Measurements from ENCODE around the gene SLA2.

Gene SLA2

GRCh38 chr20:36578356-36579041, 67.5 kb downstream of the SLA2 start:
- Histone ChIP-seq H3K36me3 (peaks cover 34% of the 10 kb centered on the region), H3K9me3 (no peaks in the 10 kb centered on the region), H3K4me1 (no peaks in the 10 kb centered on the region; the same call in 1 of the 2 replicates), H3K4me3 (ENCODE audit: low read depth, low read length) (no peak overlapping the region), H3K27me3 (no peaks in the 10 kb centered on the region)
- no peak for DNase-seq
- no peak for TF ChIP-seq CTCF (IDR thresholded peaks at IDR 0.05; ENCODE audit: low read depth, low read length)

GRCh38 chr20:36576081-36576445, 69.9 kb downstream of the SLA2 start:
- Histone ChIP-seq H3K9me3 (no peaks in the 10 kb centered on the region), H3K36me3 (peaks cover 20% of the 10 kb centered on the region), H3K27me3 (no peaks in the 10 kb centered on the region), H3K4me1 (peaks cover 4% of the 10 kb centered on the region; the same call in 1 of the 2 replicates), H3K4me3 (ENCODE audit: low read depth, low read length) (no peak overlapping the region)
- DNase-seq: no peak
- no peak for TF ChIP-seq CTCF (IDR thresholded peaks at IDR 0.05; ENCODE audit: low read depth, low read length)

GRCh38 chr20:36574366-36575135, 71.4 kb downstream of the SLA2 start:
- Histone ChIP-seq H3K4me1 (peaks cover 7% of the 10 kb centered on the region; the same call in 1 of the 2 replicates), H3K9me3 (no peaks in the 10 kb centered on the region), H3K36me3 (peaks cover 11% of the 10 kb centered on the region), H3K4me3 (ENCODE audit: low read depth, low read length) (peak overlapping the region; percentile 86), H3K27me3 (no peaks in the 10 kb centered on the region)
- DNase-seq: peak; percentile 60
- TF ChIP-seq CTCF (IDR thresholded peaks at IDR 0.05; ENCODE audit: low read depth, low read length): no peak

- no peaks in the 10 kb centered on the region for H3K9me3 ChIP-seq
- peaks cover 7% of the 10 kb centered on the region; the same call in 1 of the 2 replicates for H3K4me1 ChIP-seq
- H3K4me3 ChIP-seq (ENCODE audit: low read depth, low read length): peak overlapping the region; percentile 86
- DNase-seq: no peak
- no peaks in the 10 kb centered on the region for H3K27me3 ChIP-seq
- peaks cover 4% of the 10 kb centered on the region for H3K36me3 ChIP-seq
- TF ChIP-seq CTCF (IDR thresholded peaks at IDR 0.05; ENCODE audit: low read depth, low read length): no peak
Observed at GRCh38 chr20:36573798-36574365, 72.1 kb downstream of the SLA2 start.

- TF ChIP-seq CTCF (IDR thresholded peaks at IDR 0.05; ENCODE audit: low read depth, low read length): no peak
- Histone ChIP-seq H3K27me3 (no peaks in the 10 kb centered on the region), H3K9me3 (no peaks in the 10 kb centered on the region), H3K4me3 (ENCODE audit: low read depth, low read length) (peak within 1 kb of the TSS; percentile 86), H3K4me1 (peaks cover 7% of the 10 kb centered on the region; the same call in 1 of the 2 replicates), H3K36me3 (no peaks in the 10 kb centered on the region; the same call in 1 of the 2 replicates)
- DNase-seq: peak; percentile 92
Observed at GRCh38 chr20:36573103-36573797, 72.7 kb downstream of the SLA2 start, which contains the start of gene TGIF2. Gene TGIF2 (plus strand): TSS chr20:36573597. CDS start chr20:36578775, 5,178 bp downstream.
